ENCODE measurements around the gene TCP10L.

- TF ChIP-seq CTCF (IDR thresholded peaks at IDR 0.05; ENCODE audit: insufficient read depth, low read depth, low read length) (no peak), EZH2 (IDR thresholded peaks at IDR 0.05; ENCODE audit: insufficient read depth, low read length) (no peak)
These were observed 30.3 kb downstream of the TCP10L start for GRCh38 chr21:32554832-32555638.
